ENCODE data around the gene CDC42EP5.

DNA sequence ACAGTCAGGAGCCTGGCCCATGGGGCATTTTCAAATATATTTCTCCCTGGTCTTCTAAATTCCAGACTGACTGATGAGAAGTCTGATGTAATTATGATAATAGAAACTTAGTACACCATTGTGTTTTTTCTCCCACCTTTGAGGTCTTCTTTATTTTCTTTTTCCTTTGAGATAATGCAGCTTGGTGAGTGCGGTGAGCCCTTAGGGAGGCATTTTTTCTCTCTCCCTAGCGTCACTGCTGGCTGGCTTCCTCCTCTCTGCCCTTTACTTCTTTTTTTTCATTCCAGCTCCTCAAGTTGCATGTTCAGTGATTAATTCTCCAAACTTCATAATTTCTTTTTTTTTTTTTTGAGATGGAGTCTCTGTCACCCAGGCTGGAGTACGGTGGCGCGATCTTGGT, 12.8 kb upstream of the CDC42EP5 start:
- TF ChIP-seq, protein P1, sequence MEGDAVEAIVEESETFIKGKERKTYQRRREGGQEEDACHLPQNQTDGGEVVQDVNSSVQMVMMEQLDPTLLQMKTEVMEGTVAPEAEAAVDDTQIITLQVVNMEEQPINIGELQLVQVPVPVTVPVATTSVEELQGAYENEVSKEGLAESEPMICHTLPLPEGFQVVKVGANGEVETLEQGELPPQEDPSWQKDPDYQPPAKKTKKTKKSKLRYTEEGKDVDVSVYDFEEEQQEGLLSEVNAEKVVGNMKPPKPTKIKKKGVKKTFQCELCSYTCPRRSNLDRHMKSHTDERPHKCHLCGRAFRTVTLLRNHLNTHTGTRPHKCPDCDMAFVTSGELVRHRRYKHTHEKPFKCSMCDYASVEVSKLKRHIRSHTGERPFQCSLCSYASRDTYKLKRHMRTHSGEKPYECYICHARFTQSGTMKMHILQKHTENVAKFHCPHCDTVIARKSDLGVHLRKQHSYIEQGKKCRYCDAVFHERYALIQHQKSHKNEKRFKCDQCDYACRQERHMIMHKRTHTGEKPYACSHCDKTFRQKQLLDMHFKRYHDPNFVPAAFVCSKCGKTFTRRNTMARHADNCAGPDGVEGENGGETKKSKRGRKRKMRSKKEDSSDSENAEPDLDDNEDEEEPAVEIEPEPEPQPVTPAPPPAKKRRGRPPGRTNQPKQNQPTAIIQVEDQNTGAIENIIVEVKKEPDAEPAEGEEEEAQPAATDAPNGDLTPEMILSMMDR (conservative IDR thresholded peaks at IDR 0.05) = no peak
- TF ChIP-seq ZFX (IDR thresholded peaks at IDR 0.05) = no peak
